HG02884 (cell line): ENCODE data around the gene CAB39.
A peak's percentile ranks its signal among the peaks of the same experiment; 100 is the strongest.

Source experiments
- ATAC-seq: cut with Tn5 transposase; IDR thresholded peaks from one replicate; pipeline ENCODE4 v1.9.1; 2021; ENCODE audit warnings: mild to moderate bottlenecking, moderate library complexity; ENCODE audit not compliant: unreplicated experiment

CAB39 gene

GRCh38 chr2:230748087-230748486 lies 35.4 kb downstream of the CAB39 start:
- no peak for ATAC-seq

- no peak for ATAC-seq
Observed at GRCh38 chr2:230749111-230749510, 36.5 kb downstream of the CAB39 start.

- peak; percentile 73 for ATAC-seq
Observed at GRCh38 chr2:230751062-230751461, 38.4 kb downstream of the CAB39 start.

GRCh38 chr2:230754200-230754599 lies 41.6 kb downstream of the CAB39 start:
- no peak for ATAC-seq

GRCh38 chr2:230757476-230757875 lies 44.8 kb downstream of the CAB39 start:
- ATAC-seq = no peak

- ATAC-seq = no peak
Observed at GRCh38 chr2:230758566-230759480, 46.2 kb downstream of the CAB39 start.

- ATAC-seq = no peak
Observed at GRCh38 chr2:230759481-230760167, 47.0 kb downstream of the CAB39 start.

- ATAC-seq = no peak
Observed at GRCh38 chr2:230761704-230762103, 49.1 kb downstream of the CAB39 start.

GRCh38 chr2:230762317-230762896 lies 49.8 kb downstream of the CAB39 start:
- peak; percentile 59 for ATAC-seq

GRCh38 chr2:230764346-230764745 lies 51.7 kb downstream of the CAB39 start:
- no peak for ATAC-seq

GRCh38 chr2:230765611-230766300 lies 53.1 kb downstream of the CAB39 start:
- ATAC-seq = no peak

GRCh38 chr2:230767862-230768388 lies 55.3 kb downstream of the CAB39 start:
- ATAC-seq = no peak

GRCh38 chr2:230770804-230771203 lies 58.2 kb downstream of the CAB39 start:
- no peak for ATAC-seq

- ATAC-seq = no peak
Observed at GRCh38 chr2:230772156-230772555, 59.5 kb downstream of the CAB39 start.

GRCh38 chr2:230773039-230773773 lies 60.6 kb downstream of the CAB39 start:
- no peak for ATAC-seq

- no peak for ATAC-seq
Observed at GRCh38 chr2:230774348-230774951, 61.8 kb downstream of the CAB39 start.

- no peak for ATAC-seq
Observed at GRCh38 chr2:230775737-230776136, 63.1 kb downstream of the CAB39 start.

GRCh38 chr2:230777721-230778120 lies 65.1 kb downstream of the CAB39 start:
- ATAC-seq = no peak

- ATAC-seq = no peak
Observed at GRCh38 chr2:230778350-230779063, 65.9 kb downstream of the CAB39 start.
